GM13976 (cell line): Measurements from ENCODE around the gene ASGR1.
A peak's percentile ranks its signal among the peaks of the same experiment; 100 is the strongest.

Experiments
- DNase-seq: peaks from one replicate; pipeline ENCODE4 v3.0.0; 2012; ENCODE audit warnings: low spot score
- CTCF ChIP-seq: IDR thresholded peaks from 2 replicates; pipeline ENCODE4 v1.5.1; 2012; ENCODE audit warnings: borderline replicate concordance, mild to moderate bottlenecking; ENCODE audit not compliant: insufficient read depth; ENCODE audit errors: extremely low read depth, missing control alignments, control extremely low read depth
- in situ Hi-C: fragments of 300-500 bp; cut with MboI; formaldehyde crosslinking; loops from one replicate; pipeline ENCODE4 v1.12.0; 2022; ENCODE audit warnings: low sequenced_read_pairs, mixed read lengths, inconsistent platforms; ENCODE audit not compliant: unreplicated experiment

ASGR1 gene

GRCh38 chr17:7215136-7215638 is 36.0 kb upstream of the ASGR1 start:
- in situ Hi-C loops, result no loop called here
- no peak for TF ChIP-seq CTCF
- DNase-seq, result no peak

GRCh38 chr17:7214300-7215135 is 35.3 kb upstream of the ASGR1 start:
- peak; percentile 41 for TF ChIP-seq CTCF
- in situ Hi-C loops, result no loop called here

GRCh38 chr17:7213895-7214299 is 34.7 kb upstream of the ASGR1 start:
- in situ Hi-C loops, result no loop called here
- DNase-seq, result peak; percentile 64
- TF ChIP-seq CTCF, result peak; percentile 17

More at GRCh38 chr17:7214300-7215135, 35.3 kb upstream of the ASGR1 start:
- peak; percentile 98 for DNase-seq

- in situ Hi-C loops, result no loop called here
- no peak for DNase-seq
- no peak for TF ChIP-seq CTCF
Measured at GRCh38 chr17:7211491-7212273, 32.5 kb upstream of the ASGR1 start.

- in situ Hi-C loops, result no loop called here
- DNase-seq, result no peak
- TF ChIP-seq CTCF, result no peak
Measured at GRCh38 chr17:7208754-7209460, 29.7 kb upstream of the ASGR1 start.

- no peak for TF ChIP-seq CTCF
- in situ Hi-C loops, result no loop called here
- no peak for DNase-seq
Measured at GRCh38 chr17:7208027-7208571, 28.9 kb upstream of the ASGR1 start.
